ENCODE results near the gene MSGN1. TPM values are rescaled to one million over a fixed set of nuclear protein-coding genes. Genes with fewer than 3 reads are reported as not detected.
"Not testable (repeated sequence)": the region's sequence is repeated elsewhere in the genome, so short reads cannot be mapped to it uniquely, and the experiment has no call there.

MSGN1 gene
- total RNA-seq, 1 donor from 2014 or later: not detected

GRCh38 chr2:17815468-17816184 is 634 bp upstream of the MSGN1 start:
- TF ChIP-seq CTCF (IDR thresholded peaks at IDR 0.05): no peak
- no peak for ATAC-seq
- Histone ChIP-seq H3K9me3 (no peaks in the 10 kb centered on the region), H3K4me1 (peaks cover 4% of the 10 kb centered on the region), H3K36me3 (no peaks in the 10 kb centered on the region), H3K27ac (no peak overlapping the region), H3K4me3 (no peak overlapping the region), H3K27me3 (no peaks in the 10 kb centered on the region)
- no peak for DNase-seq
- intact Hi-C loops (cut with DNase I): no loop called here

GRCh38 chr2:17818235-17818815 is 2.1 kb downstream of the MSGN1 start:
- no peak for TF ChIP-seq CTCF (IDR thresholded peaks at IDR 0.05)
- ATAC-seq (no peak), DNase-seq (no peak)
- H3K27ac ChIP-seq: no peak overlapping the region
- H3K9me3 ChIP-seq: no peaks in the 10 kb centered on the region
- intact Hi-C loops (cut with DNase I): no loop called here
- peaks cover 22% of the 10 kb centered on the region for H3K4me1 ChIP-seq
- no peaks in the 10 kb centered on the region for H3K27me3 ChIP-seq
- no peaks in the 10 kb centered on the region for H3K36me3 ChIP-seq
- H3K4me3 ChIP-seq: no peak overlapping the region

DNA sequence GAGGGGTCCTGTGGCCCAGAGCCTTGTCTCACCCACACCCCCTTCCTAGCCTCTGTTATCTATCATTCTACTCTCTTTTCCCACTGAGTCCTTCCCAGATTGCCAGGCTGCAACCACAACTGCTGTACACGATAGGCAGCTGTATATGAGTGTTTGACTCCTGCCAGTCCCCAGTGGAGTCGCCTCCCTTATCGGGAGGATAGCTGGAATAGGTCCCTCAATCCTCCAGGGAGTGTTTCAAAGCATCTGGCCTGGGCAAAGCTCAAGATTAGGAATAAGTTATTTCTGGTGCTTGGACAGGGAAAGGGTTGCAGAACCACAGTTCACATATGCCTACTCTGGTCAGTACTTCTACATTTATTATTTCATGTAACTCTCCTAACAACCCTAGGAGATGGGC is 4.8 kb downstream of the MSGN1 start:
- H3K27ac ChIP-seq: peak overlapping the region; percentile 17
- H3K27me3 ChIP-seq: no peaks in the 10 kb centered on the region
- H3K4me3 ChIP-seq: no peak overlapping the region
- H3K4me1 ChIP-seq: peaks cover 22% of the 10 kb centered on the region
- ATAC-seq (no peak), DNase-seq (no peak)
- no peaks in the 10 kb centered on the region for H3K36me3 ChIP-seq
- no peaks in the 10 kb centered on the region for H3K9me3 ChIP-seq
- intact Hi-C loops (cut with DNase I): no loop called here
- TF ChIP-seq CTCF (IDR thresholded peaks at IDR 0.05): no peak

GRCh38 chr2:17821535-17822444 is 5.5 kb downstream of the MSGN1 start:
- no peak overlapping the region for H3K4me3 ChIP-seq
- H3K4me1 ChIP-seq: peaks cover 22% of the 10 kb centered on the region
- H3K27me3 ChIP-seq: no peaks in the 10 kb centered on the region
- TF ChIP-seq CTCF (IDR thresholded peaks at IDR 0.05): no peak
- DNase-seq (no peak), ATAC-seq (peak; percentile 77)
- H3K9me3 ChIP-seq: no peaks in the 10 kb centered on the region
- H3K27ac ChIP-seq: peak overlapping the region; percentile 17
- no peaks in the 10 kb centered on the region for H3K36me3 ChIP-seq
- intact Hi-C loops (cut with DNase I): no loop called here

GRCh38 chr2:17822445-17823117 is 6.3 kb downstream of the MSGN1 start:
- intact Hi-C loops (cut with DNase I): no loop called here
- no peak for DNase-seq
- H3K4me1 ChIP-seq: peaks cover 22% of the 10 kb centered on the region
- H3K4me3 ChIP-seq: no peak overlapping the region
- ATAC-seq: no peak
- no peaks in the 10 kb centered on the region for H3K36me3 ChIP-seq
- no peaks in the 10 kb centered on the region for H3K27me3 ChIP-seq
- no peaks in the 10 kb centered on the region for H3K9me3 ChIP-seq
- no peak overlapping the region for H3K27ac ChIP-seq
- TF ChIP-seq CTCF (IDR thresholded peaks at IDR 0.05): no peak

DNA sequence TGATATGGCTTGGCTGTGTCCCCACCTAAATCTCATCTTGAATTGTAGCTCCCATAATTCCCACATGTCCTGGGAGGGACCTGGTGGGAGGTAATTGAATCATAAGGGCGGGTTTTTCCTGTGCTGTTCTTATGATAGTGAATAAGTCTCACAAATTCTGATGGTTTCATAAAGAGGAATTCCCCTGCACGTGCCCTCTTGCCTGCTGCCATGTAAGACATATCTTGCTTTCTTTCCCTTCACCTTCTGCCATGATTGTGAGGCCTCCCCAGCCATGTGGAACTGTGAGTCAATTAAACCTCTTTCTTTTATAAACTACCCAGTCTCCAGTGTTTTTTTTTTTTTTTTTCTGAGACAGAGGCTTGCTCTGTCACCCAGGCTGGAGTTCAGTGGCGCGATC is 7.4 kb downstream of the MSGN1 start:
- H3K9me3 ChIP-seq; H3K27me3 ChIP-seq; H3K4me3 ChIP-seq; H3K27ac ChIP-seq; H3K36me3 ChIP-seq; ATAC-seq; DNase-seq; intact Hi-C loops (cut with DNase I): not testable (repeated sequence)
- peaks cover 22% of the 10 kb centered on the region for H3K4me1 ChIP-seq
